Left forelimb (tissue), 1 donor: ENCODE data around the gene WASF3.
"Not testable (repeated sequence)": the region's sequence is repeated elsewhere in the genome, so short reads cannot be mapped to it uniquely, and the experiment has no call there.

Source experiments
- DNase-seq: peaks from one replicate; pipeline ENCODE4 v3.0.0-alpha.2; 2018; ENCODE audit warnings: low spot score

Gene WASF3

DNA sequence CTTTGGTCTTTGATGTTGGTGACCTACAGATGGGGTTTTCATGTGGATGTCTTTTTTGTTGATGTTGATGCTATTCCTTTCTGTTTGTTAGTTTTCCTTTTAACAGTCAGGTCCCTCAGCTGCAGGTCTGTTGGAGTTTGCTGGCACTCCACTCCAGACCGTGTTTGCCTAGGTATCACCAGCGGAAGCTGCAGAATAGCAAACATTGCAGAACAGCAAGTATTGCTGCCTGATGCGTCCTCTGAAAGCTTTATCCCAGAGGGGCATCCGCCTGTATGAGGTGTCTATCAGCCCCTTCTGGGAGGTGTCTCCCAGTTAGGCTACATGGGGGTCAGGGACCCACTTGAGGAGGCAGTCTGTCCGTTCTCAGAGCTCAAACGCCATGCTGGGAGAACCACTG is 78.2 kb downstream of the WASF3 start:
- not testable (repeated sequence) for DNase-seq

DNA sequence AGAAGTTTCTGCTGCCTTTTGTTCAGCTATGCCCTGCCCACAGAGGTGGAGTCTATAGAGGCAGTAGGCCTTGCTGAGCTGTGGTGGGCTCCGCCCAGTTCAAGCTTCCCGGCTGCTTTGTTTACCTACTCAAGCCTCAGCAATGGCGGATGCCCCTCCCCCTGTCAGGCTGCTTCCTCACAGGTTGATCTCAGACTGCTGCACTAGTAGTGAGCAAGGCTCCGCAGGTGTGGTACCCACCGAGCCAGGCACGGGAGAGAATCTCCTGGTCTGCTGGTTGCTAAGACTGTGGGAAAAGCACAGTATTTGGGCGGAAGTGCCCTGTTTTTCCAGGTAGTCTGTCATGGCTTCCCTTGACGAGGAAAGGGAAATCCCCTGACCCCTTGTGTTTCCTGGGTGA is 78.6 kb downstream of the WASF3 start:
- DNase-seq: not testable (repeated sequence)

DNA sequence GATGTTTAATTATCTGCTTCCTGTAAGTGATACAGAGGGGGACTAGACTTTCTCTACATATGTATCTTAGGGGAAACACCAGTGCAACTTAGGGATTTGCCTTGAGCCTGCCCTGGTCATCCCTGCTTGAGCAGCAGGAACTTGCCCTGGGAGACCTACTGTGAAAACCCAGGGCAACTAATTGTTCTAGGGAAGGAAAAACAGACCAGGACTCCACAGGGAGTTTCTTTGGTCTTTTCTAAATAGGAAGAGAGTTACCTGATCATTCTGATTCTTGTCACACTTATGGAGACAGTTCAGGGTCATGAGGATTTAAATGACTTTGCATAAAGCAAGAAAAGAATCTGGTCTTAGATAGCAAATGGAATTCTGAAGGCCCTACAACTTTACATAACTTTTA is 89.1 kb downstream of the WASF3 start:
- no peak for DNase-seq

DNA sequence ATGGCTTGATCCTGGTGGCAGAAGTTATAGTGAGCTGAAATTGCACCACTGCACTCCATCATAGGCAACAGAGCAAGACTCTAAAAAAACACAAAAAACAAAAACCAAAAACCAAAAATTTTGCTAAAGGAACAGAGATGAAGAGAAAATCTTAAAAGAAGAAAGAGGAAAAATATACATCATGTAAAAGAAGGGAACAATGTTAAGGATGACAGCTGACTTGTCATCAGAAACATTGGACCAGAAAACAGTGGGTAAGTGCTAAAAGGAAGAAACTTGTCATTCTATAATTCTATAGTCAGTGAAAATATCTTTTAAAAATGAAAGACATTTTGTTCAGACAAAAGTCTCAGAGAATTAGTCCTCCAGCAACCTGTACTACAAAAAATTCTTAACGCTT is 93.8 kb downstream of the WASF3 start:
- no peak for DNase-seq

DNA sequence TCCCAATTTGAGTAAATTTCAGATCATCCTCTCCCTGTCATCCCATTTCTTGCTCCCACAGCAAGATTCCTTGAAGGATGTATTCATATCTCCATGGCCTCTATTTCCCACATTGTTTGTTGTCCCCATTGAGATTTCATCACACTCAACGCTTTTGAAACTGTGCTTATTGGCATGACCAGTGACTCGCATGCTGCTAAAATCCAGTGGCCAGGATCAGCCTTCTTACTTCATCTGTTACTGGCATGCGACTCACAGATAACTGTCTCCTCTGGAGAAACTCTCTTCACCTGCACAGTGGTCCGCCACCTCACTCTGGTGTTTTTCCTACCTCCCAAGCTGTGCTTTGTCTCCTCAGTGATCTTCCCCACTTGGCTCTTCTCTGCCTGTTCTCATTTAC is 95.8 kb downstream of the WASF3 start:
- no peak for DNase-seq

DNA sequence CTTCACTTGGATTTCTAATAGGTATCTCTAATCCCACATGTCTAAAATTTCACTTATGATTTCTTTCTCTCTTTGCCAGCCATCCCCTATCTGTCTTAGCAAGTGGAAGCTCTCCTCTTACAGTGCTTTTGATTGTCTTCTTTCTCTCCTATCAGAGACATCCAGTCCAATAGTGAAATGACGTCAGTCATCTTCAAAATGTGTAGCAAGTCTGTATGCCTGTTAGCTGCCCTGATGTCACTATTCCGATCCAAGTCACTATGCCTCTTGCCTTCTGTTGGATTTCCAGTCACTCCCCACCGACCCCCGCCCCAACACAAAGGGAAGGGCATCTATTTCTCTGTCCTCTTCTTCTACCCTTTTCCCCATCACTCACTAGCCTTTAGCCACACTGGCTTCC is 96.4 kb downstream of the WASF3 start:
- DNase-seq: no peak

DNA sequence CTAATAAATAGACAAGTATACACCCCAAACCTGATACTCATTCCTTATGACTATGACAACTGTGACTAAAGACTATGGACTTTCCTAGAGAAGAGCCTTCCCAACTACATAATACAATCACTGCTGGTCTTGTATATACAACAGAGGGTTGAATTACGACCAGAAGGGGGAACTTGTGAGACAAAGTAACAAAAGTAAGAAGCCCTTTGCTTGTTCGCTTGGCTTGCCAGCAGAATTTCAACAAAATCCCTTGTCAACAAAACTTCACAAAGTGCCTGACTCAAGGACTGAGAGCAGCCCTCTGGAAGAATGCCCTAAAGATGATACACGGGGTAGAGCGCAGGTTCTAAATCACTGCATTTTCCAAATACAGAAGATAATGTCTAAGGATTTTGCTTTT is 99.4 kb downstream of the WASF3 start:
- DNase-seq: no peak

DNA sequence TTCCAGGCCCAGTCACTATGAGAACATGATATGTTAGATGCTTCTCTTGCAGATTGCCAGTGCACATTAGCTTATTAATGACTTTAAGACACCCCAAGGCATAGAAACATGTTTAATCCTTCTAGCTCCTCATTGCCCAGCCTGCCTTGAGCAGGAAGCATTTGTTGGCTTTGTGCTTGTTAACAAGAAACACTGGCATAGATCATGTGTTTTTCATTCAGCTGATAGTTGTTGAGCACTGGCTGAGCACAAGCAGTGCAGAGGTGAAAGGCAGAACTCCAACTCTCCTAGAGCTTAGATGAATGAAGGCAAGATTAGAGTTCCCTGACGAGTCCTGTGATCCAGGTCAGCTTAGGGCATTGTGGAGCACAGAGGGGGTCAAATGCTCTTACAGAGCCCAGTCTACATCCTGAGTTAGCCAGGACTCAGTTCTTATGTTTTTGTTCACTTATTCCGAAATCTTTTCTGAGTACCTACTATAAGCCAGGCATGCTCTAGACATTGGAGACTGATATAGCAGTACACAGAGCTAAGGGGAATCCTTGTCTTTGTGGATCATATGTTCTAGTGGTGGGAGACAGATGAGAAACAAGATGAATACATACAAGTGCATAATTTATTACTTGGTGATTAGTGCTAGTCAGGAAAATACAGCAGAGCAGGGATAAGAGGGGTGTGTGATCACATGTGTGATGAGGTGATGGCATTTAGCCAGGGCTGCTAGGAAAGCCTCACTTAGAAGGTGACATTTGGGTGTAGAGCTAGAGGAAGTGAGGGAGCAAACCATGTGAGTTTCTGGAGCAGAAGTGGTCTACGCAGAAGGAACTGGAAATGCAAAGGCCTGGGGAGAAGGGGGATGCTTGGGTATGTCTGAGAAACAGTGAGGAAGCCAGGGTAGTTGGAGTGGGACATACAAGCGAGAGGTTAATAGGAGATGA is 101.2 kb downstream of the WASF3 start:
- no peak for DNase-seq

DNA sequence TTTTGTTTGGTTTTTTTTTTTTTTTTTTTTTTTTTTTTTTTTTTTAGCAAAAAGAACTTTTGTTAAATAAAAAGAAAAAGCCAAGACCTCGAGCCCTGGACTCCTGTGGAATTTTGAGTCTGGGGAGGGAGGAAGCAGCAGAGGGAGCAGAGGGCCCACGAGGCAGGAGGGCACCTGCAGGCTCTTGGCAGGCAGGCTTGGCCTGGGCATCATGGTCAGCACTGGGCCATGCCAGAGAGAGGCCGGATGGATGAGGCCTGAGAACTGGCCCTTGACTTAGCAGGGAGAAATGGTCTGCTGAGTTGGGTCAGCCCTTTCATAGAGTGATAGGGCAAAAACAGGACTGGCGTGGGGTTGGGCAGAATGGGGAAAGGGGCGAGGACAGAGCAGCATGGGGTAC is 102.7 kb downstream of the WASF3 start:
- DNase-seq: no peak

DNA sequence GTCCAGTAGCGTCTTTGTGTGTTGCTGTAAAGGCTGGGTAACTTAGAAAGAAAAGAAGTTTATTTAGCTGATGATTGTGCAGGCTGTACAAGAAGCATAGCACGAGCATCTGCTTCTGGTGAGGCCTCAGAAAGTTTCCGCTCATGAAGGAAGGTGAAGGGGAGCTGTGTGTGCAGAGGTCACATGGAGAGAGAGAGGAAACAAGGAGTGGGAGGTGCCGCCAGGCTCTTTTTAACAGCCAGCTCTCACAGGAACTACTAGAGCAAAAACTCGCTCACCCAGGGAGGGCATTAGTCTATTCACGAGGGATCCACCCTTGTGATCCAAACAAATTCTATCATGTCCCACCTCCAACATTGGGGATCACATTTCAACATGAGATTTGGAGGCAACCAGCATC is 103.3 kb downstream of the WASF3 start:
- DNase-seq: no peak

DNA sequence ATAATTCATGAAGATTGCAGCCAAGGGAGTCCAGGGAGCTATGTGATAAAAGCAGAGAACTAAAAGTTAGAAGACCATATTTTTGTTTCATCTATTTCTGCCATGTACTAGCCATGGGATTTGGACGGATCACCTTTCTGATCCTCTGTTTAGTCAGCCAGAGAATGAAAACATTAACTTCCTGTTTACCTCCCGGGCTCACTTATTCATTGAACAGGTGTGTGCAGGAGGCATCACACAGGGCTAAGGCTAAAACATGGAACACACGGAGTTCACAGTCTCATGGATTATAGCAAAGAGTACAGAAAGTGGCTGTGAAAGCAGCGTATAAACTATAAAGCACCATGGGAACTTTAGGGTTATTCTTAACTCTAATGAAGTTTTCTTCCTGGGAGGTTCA is 106.3 kb downstream of the WASF3 start:
- DNase-seq: no peak

DNA sequence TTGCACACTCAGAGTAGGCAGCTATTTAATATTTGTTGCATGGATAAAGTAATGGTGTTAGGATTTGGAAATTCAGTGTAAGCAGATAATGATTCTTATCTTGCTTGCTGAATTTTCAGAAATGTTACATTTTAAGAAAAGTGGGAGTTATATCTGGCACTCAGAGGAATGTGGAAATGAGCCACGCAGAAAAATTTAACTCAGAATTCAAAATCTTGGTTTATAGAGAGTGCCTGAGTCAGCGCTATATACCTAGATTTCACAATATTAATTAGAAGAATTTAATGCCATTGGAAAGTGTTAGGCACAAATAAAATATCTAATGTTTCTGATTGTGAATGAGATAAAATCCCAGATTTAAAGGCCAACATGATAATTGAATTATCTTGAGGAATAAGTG is 106.8 kb downstream of the WASF3 start:
- no peak for DNase-seq

DNA sequence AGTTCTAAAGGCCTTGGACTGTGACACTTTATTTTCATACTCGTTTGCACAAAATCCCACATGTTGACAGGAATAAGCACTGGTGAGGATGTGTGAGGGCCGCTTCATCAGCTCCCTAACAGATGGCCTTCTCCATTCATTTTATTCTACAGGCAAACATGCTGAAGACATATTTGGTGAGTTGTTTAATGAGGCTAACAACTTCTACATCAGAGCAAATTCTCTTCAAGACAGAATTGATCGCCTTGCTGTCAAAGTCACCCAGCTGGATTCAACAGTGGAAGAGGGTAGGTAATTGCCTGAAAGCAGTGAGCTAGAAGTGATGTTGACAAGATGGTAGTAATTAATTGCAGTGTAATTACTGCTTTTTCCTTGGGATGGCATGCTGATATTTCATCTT is 107.4 kb downstream of the WASF3 start:
- no peak for DNase-seq

DNA sequence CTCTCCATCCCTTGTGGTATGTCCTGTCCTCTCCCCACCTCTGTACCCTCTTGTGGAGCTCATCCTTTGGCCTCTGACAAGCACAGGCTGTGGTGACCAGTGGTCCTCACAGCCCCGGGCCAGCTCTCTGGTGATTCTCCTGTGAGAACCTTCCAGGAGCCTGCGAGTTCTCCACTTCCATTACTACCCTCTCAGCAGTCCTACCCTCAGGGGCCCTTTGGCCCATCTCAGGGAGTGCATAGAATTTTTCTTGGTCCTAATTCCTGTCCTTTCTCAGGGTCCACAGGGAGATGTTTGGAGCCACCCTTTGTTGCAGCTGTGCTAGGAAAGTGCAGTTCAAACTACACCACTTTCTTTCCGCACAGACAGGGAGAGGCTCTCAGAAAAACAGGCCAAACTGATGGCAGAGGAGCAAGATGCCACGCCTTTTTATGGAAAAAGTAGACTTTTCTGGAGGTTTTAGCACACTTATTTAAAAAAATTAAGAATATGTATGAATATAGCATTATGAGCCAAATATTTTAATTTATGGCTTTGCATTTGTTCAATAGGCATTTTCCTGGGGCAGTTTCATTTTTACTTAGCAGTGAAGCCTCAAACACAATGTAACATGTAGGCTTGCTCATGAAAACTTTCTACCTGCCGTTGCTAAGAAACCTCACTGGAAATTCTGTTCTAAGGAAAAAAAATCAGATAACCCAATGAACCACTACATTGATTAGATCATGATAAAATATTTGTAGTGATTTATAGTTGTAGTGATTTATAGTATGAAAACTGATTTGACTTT is 111.1 kb downstream of the WASF3 start:
- DNase-seq: no peak

DNA sequence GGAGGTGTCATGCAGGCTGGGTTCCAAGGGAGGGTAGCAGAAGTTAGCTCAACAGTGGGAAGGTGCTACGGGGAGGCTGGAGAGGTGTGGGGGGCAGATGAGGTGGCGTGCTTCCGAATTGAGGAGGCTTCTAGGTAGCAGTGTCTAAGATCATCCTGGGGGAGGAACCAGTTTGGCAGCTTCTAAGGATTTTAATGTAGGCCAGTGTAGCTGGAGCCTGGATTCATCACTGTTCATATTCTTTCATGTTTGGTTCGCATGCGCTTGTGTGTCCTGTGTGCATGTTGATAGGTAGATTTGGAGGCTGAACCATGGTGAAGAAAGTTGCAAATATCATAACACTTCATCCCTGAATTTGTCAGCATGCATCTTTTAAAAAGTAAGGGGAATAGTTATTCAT is 116.4 kb downstream of the WASF3 start:
- no peak for DNase-seq

DNA sequence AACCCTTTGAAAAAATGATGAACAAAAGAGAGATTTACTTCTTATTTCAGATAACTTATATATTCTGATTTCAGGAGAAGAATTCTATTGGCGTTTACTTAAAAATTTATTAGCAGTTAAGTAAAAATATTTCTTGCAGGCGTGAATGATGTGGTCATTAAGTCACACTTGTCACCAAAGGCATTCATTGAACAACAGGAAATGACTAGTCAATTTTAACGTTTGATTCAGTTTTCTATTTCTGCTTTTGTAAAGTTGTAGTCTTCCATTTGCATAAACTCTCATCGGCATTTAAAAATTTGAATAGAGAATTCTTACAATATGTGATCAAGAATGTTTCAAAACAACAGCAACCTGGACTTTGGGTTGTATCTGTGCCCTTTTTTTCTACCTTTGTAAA is 119.7 kb downstream of the WASF3 start:
- no peak for DNase-seq

DNA sequence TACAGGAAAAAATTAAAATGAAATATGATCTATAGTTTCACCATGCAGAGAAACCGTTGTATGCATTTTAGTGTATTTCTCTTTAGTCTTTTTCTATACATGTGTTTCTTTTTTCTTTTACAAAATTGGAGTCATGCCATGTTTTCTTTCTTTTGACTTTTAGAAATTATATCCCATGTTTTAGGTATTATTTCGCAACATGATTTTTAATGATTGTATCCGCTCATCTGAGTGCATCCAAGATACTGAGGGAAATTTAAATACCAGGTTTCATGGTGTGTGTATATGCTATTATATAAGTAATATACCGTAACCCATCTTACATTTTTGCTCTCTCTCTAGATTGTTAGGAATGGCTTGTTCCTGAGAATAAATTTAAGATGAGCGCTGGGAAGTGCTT is 120.8 kb downstream of the WASF3 start:
- DNase-seq: no peak

DNA sequence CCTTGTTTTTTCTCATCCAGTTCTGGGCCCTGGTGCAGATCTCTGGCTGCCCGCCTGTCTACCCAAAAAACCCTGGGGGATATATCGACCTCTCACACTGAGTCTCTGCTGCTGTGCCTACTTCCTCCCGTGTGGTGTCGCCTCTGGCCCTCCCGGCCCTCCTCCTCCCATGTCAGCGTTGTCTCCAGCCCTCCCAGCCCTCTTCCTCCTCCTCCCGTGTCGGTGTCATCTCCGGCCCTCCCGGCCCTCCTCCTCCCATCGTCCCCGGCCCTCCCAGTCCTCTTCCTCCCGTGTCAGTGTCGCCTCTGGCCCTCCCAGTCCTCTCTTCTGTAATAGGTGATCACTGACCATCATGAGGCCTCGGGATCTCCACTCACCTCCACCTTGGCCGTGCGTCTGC is 121.3 kb downstream of the WASF3 start:
- DNase-seq: no peak

DNA sequence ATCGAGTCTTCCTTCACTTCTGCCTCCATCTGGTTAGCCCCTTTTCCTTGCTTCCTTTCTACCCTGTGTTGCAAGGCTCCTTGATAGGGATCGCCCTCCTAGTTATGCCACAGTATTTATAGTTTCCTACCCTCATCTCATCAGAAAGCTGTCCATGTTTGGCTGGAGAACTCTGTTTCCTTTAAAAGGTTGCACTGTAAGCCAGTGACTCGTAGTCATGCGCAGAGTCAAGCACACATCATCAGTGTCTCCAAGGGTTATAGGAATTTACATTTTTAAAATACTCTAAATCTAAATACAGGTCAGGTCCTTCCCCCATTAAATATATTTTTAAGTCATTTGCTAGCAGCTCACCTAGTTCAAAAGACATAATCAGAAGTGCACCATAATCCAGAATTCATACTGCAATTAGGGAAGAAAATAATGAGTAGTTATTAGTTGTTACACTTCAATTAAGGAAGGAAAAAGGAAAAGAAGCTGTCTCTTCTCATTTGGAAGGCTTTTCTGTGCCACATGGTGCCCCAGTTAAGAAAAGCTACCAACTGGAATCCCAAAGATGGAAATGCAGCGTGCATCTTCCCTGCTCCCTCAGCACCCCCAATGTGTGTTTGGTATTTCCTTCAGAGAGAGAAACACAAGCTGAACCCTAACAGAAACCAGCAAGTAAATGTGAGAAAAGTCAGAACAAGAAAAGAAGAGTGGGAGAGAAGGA is 122.1 kb downstream of the WASF3 start:
- DNase-seq: no peak

DNA sequence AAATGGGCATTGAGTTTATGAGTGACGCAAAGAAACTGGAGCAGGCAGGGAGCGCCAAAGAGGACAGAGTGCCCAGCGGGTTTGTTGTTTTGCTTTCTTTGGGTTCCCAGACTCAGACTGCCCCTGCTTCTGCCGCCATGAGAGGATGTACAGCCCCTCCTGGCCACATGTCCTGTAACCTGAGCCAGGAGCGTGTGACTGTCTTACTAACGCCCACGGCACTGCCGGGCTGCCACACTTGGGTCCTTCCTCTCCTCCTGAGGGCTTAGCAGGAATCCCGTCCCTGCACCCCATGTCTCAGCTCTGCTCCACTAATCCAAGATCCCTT is 122.6 kb downstream of the WASF3 start:
- DNase-seq: no peak

DNA sequence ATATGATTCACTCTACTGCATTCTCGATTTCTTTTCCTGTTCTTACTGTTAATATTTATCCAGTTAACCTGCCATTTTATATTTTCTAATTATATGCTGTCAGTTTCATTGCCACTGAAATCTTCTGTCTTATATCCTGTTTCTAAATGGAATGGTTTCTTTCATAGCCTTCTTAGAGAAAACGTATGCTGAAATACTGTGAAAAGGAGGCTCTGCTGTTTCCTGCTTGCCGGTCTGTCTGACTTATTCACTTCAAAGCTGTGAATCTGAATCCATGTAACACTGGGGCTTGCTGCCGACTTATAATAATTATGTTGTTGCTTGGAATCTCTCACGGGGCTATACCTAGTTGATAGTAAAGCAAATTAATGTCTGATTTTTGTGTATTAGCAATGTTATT is 123.1 kb downstream of the WASF3 start:
- no peak for DNase-seq

DNA sequence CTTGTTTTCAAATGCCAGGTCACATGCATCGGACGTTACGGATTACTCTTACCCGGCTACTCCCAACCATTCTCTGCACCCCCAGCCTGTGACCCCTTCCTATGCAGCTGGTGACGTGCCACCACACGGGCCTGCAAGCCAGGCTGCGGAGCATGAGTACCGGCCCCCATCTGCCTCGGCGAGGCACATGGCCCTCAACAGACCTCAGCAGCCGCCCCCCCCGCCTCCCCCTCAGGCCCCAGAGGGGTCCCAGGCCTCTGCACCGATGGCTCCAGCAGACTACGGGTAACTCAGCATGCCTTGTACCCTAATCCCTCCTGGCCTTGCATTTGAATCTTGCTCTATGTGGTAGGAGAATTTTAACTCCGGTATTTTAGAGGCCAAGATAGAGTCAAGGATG is 123.6 kb downstream of the WASF3 start:
- no peak for DNase-seq

DNA sequence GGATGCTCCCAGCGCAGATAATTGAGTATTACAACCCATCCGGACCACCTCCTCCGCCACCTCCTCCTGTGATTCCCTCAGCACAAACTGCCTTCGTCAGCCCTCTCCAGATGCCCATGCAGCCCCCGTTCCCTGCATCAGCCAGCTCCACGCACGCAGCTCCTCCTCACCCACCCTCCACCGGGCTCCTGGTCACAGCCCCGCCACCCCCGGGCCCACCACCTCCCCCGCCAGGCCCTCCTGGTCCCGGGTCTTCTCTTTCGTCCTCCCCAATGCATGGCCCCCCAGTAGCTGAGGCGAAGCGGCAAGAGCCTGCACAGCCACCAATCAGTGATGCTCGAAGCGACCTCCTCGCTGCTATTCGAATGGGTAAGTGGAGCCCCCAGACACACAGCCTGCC is 125.1 kb downstream of the WASF3 start:
- DNase-seq: no peak
